ENCODE results near the gene CD1D. TPM values are rescaled to one million over a fixed set of nuclear protein-coding genes. Genes with fewer than 3 reads are reported as not detected.

CD1D gene
- total RNA-seq, 4 donors from 2014 or later, result 0.83 to 1.9 (median 1.7) TPM; not detected in 1

- 62 to 73% methylated on average over 2 to 3 of the region's 3 CpGs for WGBS, 2 donors
- no peaks in the 10 kb centered on the region for H3K36me3 ChIP-seq
- intact Hi-C loops (cut with DNase I), result no loop called here
Measured at GRCh38 chr1:158185770-158186169, 5.1 kb downstream of the CD1D start.

GRCh38 chr1:158186180-158186579 is 5.5 kb downstream of the CD1D start:
- WGBS, 2 donors, result 63 to 66% methylated on average over 3 of the region's 3 CpGs

More at GRCh38 chr1:158185770-158186169, 5.1 kb downstream of the CD1D start:
- Histone ChIP-seq H3K27ac (no peak overlapping the region), H3K4me1 (peaks cover 5 to 12% (median 10%) of the 10 kb centered on the region in 3 donors), H3K27me3 (peaks cover 0 to 92% (median 6%) of the 10 kb centered on the region in 4 donors), H3K9me3 (no peaks in the 10 kb centered on the region), H3K4me3 (no peak overlapping the region)
- TF ChIP-seq POLR2A (IDR thresholded peaks at IDR 0.05), result no peak
- no peak for TF ChIP-seq CTCF (IDR thresholded peaks at IDR 0.05)
- no peak for DNase-seq

GRCh38 chr1:158188611-158189010 is 7.9 kb downstream of the CD1D start:
- peaks cover 0 to 67% (median 0%) of the 10 kb centered on the region in 4 donors for H3K27me3 ChIP-seq
- no peaks in the 10 kb centered on the region for H3K4me1 ChIP-seq
- no peaks in the 10 kb centered on the region for H3K36me3 ChIP-seq
- no peak overlapping the region for H3K27ac ChIP-seq
- no peak for DNase-seq
- H3K9me3 ChIP-seq, result no peaks in the 10 kb centered on the region
- H3K4me3 ChIP-seq, result no peak overlapping the region
- intact Hi-C loops (cut with DNase I), result no loop called here
- TF ChIP-seq POLR2A (IDR thresholded peaks at IDR 0.05) (no peak), CTCF (IDR thresholded peaks at IDR 0.05) (no peak)
- 61 to 65% methylated on average over 4 of the region's 4 CpGs for WGBS, 2 donors

More at GRCh38 chr1:158186180-158186579, 5.5 kb downstream of the CD1D start:
- no peak for DNase-seq
- H3K36me3 ChIP-seq, result no peaks in the 10 kb centered on the region
- peaks cover 4 to 8% (median 6%) of the 10 kb centered on the region in 3 donors for H3K4me1 ChIP-seq
- intact Hi-C loops (cut with DNase I), result no loop called here
- H3K27ac ChIP-seq, result no peak overlapping the region
- no peaks in the 10 kb centered on the region for H3K9me3 ChIP-seq
- H3K27me3 ChIP-seq, result peaks cover 0 to 88% (median 4%) of the 10 kb centered on the region in 4 donors
- TF ChIP-seq CTCF (IDR thresholded peaks at IDR 0.05) (no peak), POLR2A (IDR thresholded peaks at IDR 0.05) (no peak)
- H3K4me3 ChIP-seq, result no peak overlapping the region

DNA sequence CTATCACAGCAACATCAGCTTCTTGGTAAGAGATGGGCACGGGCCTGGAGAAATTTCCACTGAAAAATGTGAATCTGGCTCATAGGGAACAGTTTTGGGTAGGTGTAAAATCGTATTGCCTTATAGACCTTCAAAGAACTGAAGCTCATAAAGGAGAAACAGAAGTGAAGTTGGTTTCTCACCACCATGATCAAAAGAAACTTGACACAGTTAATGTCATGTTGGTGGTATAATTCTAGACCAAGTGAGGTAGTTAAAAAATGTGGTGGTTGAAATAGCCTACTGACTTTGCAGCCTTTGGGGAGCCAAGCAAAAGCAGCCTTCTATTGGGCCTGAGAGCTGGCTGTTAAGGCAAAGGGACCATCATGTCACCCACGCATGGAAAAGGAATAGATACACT is 8.9 kb downstream of the CD1D start:
- Histone ChIP-seq H3K4me1 (no peaks in the 10 kb centered on the region), H3K36me3 (no peaks in the 10 kb centered on the region), H3K27ac (no peak overlapping the region), H3K9me3 (no peaks in the 10 kb centered on the region), H3K27me3 (peaks cover 0 to 57% (median 0%) of the 10 kb centered on the region in 4 donors), H3K4me3 (no peak overlapping the region)
- TF ChIP-seq POLR2A (IDR thresholded peaks at IDR 0.05), result no peak
- no peak for TF ChIP-seq CTCF (IDR thresholded peaks at IDR 0.05)
- intact Hi-C loops (cut with DNase I), result no loop called here
- 67 to 74% methylated on average over 3 of the region's 3 CpGs for WGBS, 2 donors
- DNase-seq, result no peak

DNA sequence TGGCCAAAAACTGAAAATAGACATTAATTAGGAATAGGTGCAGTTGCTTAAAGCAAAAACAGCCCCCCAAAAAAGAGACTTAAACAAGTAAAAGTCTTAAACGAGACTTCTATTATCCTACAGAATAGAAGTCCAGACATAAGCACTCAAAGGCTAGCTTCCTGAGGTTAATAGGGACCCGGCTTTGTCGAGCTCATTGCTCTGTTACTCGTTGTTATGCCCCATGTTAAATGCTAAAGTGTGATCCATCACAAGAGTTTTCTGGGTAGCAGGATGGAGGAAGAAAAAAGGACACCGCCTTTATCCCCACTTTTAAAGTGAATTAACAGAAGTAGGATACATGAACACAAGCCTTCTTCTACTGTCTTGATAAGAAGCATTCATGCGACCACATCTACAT is 10.6 kb downstream of the CD1D start:
- no peak overlapping the region for H3K4me3 ChIP-seq
- H3K27ac ChIP-seq, result no peak overlapping the region
- intact Hi-C loops (cut with DNase I), result no loop called here
- TF ChIP-seq POLR2A (IDR thresholded peaks at IDR 0.05), result no peak
- no peak for TF ChIP-seq CTCF (IDR thresholded peaks at IDR 0.05)
- peaks cover 0 to 45% (median 0%) of the 10 kb centered on the region in 4 donors for H3K27me3 ChIP-seq
- H3K9me3 ChIP-seq, result no peaks in the 10 kb centered on the region
- DNase-seq, result no peak
- H3K36me3 ChIP-seq, result no peaks in the 10 kb centered on the region
- no peaks in the 10 kb centered on the region for H3K4me1 ChIP-seq
- 57 to 60% methylated on average over 6 of the region's 6 CpGs for WGBS, 2 donors

Data from esophagus squamous epithelium (tissue), 5 donors.